Progenitor cell of endocrine pancreas (in vitro differentiated cells): ENCODE data around the gene CFAP53. TPM values are rescaled to one million over a fixed set of nuclear protein-coding genes. Genes with fewer than 3 reads are reported as not detected.

Experiments
- DNase-seq: peaks from one replicate; pipeline ENCODE4 v3.0.0; 2021; ENCODE audit warnings: low spot score; ENCODE audit not compliant: unreplicated experiment
- H3K27ac Mint-ChIP-seq: 2 replicates; pipeline ENCODE4 v1.8.0; 2021; ENCODE audit warnings: mild to moderate bottlenecking, moderate library complexity, mixed read lengths
- H3K27me3 Mint-ChIP-seq: 2 replicates; pipeline ENCODE4 v1.8.0; 2021; ENCODE audit warnings: mixed read lengths
- H3K36me3 Mint-ChIP-seq: 2 replicates; pipeline ENCODE4 v1.8.0; 2022; ENCODE audit warnings: mixed read lengths; ENCODE audit not compliant: insufficient read depth
- H3K4me1 Mint-ChIP-seq: 2 replicates; pipeline ENCODE4 v1.8.0; 2021; ENCODE audit warnings: low read depth, mixed read lengths
- H3K4me3 Mint-ChIP-seq: 2 replicates; pipeline ENCODE4 v1.8.0; 2021; ENCODE audit warnings: low read depth, mild to moderate bottlenecking, moderate library complexity, mixed read lengths
- H3K9me3 Mint-ChIP-seq: 2 replicates; pipeline ENCODE4 v1.8.0; 2021; ENCODE audit warnings: low read depth, mixed read lengths
- CTCF ChIP-seq: fragments of 200-600 bp; sonication (generic); IDR thresholded peaks from one replicate; pipeline ENCODE4 v1.5.0; 2021; ENCODE audit warnings: antibody characterized with exemption, mild to moderate bottlenecking; ENCODE audit not compliant: unreplicated experiment
- total RNA-seq: library from RNA; stranded (reverse); gene quantifications from 2 replicates; pipeline ENCODE4 v1.2.1, GENCODE V29; 2021

The CFAP53 gene
- total RNA-seq, 1 donor from 2014 or later = 1.7 TPM

GRCh38 chr18:50179465-50179864 is 86.8 kb downstream of the CFAP53 start:
- TF ChIP-seq CTCF = no peak

DNA sequence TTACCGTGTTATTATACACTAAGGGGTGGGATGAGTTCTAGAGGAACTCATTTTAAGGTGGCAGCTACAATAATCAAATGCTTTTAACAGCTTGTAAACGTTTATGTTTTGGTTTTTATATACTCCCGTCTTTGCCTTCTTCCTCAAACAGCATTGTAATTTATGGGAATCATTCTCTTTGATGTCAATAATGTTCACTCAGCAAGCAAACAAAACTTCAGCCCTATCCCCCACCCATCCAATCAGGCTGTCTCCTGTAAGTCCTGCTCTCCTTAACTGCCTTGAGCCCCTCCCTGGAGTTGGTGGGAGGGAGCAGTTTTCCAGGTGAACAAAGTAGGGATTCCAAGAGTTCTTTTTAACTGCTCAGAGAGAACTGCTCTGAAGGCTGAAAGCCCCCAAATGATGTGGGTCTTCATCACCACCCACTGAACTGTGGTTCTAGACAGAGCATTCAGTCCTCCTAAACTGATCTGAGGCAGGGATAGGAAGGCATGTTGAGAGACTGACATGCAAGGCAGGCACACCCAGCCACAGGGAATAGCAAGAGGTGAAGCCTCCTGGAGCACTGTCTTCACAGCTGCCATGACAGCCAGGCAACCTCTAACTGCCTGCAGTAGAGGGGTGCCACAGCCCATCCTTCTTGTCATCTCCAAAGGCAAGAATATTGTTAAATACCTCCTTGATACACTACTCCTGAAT is 88.9 kb downstream of the CFAP53 start:
- Mint-ChIP-seq H3K27ac (no peak overlapping the region), H3K4me1 (peaks cover 7% of the 10 kb centered on the region), H3K4me3 (no peak overlapping the region), H3K9me3 (no peaks in the 10 kb centered on the region), H3K36me3 (no peaks in the 10 kb centered on the region), H3K27me3 (no peaks in the 10 kb centered on the region)
- no peak for TF ChIP-seq CTCF
- no peak for DNase-seq

More at GRCh38 chr18:50179465-50179864, 86.8 kb downstream of the CFAP53 start:
- no peak for DNase-seq
- Mint-ChIP-seq H3K27me3 (no peaks in the 10 kb centered on the region), H3K4me3 (no peak overlapping the region), H3K27ac (no peak overlapping the region), H3K4me1 (peaks cover 8% of the 10 kb centered on the region), H3K9me3 (no peaks in the 10 kb centered on the region), H3K36me3 (no peaks in the 10 kb centered on the region)

Other genes with a start within 250 kb of the CFAP53 start
- 39.1 and 44.1 TPM in 2 replicates for gene MYO5B, start 71.3 kb downstream of the CFAP53 start, total RNA-seq
- 89.6 and 96.0 TPM in 2 replicates for gene MBD1, start 15.0 kb upstream of the CFAP53 start, total RNA-seq
- gene CXXC1, start 21.2 kb upstream of the CFAP53 start, total RNA-seq = 109 and 118 TPM in 2 replicates
- gene SKA1, start 108.6 kb upstream of the CFAP53 start, total RNA-seq = 13.5 and 16.0 TPM in 2 replicates